Measurements from ENCODE around the gene ADPRH. TPM values are rescaled to one million over a fixed set of nuclear protein-coding genes. Genes with fewer than 3 reads are reported as not detected.
"Not testable (repeated sequence)": the region's sequence is repeated elsewhere in the genome, so short reads cannot be mapped to it uniquely, and the experiment has no call there.

Gene ADPRH
- total RNA-seq, 1 experiment from 2014 or later: 0.69 TPM

DNA sequence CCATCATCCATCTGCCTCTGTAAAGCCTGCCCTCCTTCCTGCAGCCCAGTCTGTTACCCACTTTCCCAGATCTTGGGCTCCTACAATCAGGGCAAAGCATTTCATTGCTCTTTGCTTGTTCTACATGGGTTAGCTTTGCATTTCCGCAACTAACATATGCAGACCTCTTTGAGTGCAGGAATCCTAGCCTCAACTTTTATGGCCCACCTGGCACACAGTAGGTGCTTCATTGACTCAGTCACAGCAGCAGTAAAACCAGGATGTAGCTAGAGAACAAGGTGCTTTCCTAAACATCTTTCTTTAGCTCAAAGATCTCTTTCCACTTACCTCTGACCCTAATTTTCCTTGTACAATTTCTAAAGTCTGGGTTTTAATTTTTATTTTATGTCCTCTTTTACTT lies 23.4 kb upstream of the ADPRH start:
- no peaks in the 10 kb centered on the region for H3K36me3 ChIP-seq
- DNase-seq: no peak
- H3K4me3 ChIP-seq: no peak overlapping the region
- H3K9me3 ChIP-seq: no peaks in the 10 kb centered on the region
- H3K27me3 ChIP-seq: no peaks in the 10 kb centered on the region

DNA sequence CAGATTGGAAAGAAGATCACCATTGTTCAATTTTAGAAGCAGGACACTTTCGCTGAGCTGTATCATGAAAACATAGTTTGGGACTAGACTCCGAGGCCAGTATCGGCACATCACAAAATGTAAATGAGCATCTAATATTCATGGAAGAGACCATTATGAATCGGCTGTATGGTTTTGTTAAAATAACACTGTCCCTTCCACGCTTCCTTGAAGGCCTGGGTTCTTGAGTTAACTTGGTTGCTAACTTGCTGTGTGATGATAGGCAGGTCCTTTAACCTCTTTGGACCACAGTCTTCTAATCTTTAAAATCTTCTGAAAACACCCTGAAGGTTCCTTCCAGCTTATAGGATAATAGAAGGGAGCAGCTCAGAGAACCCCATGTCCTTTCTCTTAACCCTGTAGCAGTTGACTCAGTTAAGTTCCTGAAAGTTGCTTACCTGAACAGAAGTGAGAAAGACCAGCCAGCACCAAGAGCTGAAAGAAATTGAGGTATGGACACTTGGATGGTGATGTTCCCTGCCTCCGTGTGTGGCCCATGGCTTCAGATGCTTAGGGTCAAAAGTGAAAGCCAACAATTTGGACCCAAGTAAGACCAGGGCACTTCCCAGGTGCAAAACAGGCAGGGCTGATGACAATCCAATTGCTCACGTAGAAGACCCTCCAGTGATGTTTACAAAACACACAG lies 22.0 kb upstream of the ADPRH start:
- Histone ChIP-seq H3K36me3 (no peaks in the 10 kb centered on the region), H3K27me3 (no peaks in the 10 kb centered on the region), H3K9me3 (no peaks in the 10 kb centered on the region), H3K4me3 (no peak overlapping the region)
- no peak for DNase-seq

DNA sequence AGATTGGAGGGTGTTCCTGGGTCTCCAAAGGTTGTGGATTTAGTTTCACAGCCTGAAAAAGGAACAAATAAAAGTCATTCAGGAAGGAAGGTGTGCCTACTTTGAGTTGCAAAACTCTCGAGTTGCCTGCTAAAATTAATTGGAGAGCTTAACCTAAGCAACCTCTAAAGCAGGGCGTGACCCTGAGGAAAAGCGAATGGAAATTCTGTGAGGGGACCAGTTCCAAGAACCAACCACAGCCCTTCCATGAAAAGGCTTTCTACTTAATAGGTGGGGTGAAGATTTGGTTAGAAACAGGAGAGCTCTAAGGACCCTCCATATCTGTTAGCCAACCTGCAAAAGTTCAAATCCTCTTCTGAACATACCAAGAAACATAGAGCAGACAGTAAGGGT lies 21.4 kb upstream of the ADPRH start:
- no peak for DNase-seq
- Histone ChIP-seq H3K27me3 (no peaks in the 10 kb centered on the region), H3K9me3 (no peaks in the 10 kb centered on the region), H3K36me3 (no peaks in the 10 kb centered on the region), H3K4me3 (no peak overlapping the region)

DNA sequence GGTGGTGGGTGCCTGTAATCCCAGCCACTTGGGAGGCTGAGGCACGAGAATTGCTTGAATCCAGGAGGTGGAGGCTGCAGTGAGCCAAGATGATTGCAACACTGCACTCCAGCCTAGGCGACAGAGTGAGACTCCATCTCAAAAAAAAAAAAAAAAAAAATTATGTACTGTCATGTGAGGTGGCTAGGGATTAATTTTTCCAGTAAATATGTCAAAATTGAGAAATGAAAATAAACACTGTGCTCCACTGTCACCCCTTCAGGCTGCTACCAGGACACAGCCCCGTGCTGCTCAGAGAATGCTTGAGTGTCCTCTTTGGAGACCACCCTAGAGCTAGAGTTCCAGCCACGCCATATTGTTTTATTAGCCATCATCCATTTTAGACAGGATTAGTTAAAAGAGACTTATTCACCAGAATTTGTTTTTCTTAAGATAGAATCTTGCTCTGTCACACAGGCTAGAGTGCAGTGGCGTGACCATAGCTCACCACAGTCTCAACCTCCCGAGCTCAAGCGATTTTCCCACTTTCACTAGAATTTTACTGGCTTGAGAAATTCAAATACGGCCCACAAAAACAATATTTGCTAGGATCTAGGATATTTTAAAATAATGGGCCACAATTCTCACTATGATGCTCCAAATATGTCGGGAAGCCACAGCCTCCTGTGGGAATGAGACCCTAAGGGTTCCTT lies 20.5 kb upstream of the ADPRH start:
- DNase-seq: no peak
- Histone ChIP-seq H3K36me3 (no peaks in the 10 kb centered on the region), H3K27me3 (no peaks in the 10 kb centered on the region), H3K4me3 (no peak overlapping the region), H3K9me3 (no peaks in the 10 kb centered on the region)

DNA sequence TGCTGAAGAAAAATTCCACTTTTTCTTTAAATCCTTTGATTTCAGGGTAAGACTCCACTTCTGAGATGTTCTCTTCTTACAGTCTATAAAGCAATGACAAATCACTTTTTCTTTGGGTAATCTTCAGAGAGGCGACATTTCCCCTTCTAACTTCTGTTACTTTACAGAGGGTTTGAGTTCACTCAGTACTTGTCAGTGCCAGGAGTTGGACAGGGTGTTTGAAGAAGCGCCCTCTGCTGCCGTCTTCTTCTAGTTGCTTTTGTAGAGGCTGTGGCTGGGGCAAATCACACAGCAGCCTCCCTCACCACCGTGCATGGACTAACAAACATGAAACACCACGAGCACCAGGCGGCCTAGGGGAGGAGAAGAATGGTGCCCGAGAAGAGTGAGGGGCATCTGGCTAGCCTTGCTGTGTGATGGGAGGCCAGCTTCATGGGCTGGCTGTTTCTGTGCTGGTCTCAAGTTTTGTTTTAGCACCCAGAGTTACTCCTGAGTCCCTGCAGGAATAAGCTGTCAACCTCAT lies 19.8 kb upstream of the ADPRH start, which contains the start of gene CD80:
TSS of gene CD80 (minus strand) at position 174 of the 523 bp plus-strand sequence. CDS start 1,886 bp downstream, outside the sequence.
- H3K9me3 ChIP-seq: no peaks in the 10 kb centered on the region
- DNase-seq: peak; percentile 48
- H3K4me3 ChIP-seq: no peak within 1 kb of the TSS
- H3K36me3 ChIP-seq: no peaks in the 10 kb centered on the region
- H3K27me3 ChIP-seq: no peaks in the 10 kb centered on the region

DNA sequence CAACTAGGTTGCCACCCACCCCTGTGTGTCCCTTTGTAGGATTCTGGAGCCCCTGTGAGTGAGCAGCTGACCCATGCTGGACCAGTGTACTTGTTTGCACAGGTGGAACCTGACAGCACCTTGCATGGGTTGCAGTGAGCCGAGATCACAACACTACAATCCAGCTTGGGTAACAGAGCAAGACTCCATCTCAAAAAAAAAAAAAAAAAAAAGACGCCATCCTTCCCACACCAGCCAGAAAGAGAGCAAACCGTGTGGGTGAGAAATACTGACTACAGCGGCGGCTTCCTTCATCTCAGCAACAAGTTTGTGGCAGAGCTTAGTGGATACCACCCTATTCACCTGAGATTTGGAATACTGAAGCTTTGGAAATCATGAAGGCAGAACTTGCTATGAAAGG lies 19.1 kb upstream of the ADPRH start:
- no peaks in the 10 kb centered on the region for H3K27me3 ChIP-seq
- no peak for DNase-seq
- no peak overlapping the region for H3K4me3 ChIP-seq
- no peaks in the 10 kb centered on the region for H3K36me3 ChIP-seq
- H3K9me3 ChIP-seq: no peaks in the 10 kb centered on the region

DNA sequence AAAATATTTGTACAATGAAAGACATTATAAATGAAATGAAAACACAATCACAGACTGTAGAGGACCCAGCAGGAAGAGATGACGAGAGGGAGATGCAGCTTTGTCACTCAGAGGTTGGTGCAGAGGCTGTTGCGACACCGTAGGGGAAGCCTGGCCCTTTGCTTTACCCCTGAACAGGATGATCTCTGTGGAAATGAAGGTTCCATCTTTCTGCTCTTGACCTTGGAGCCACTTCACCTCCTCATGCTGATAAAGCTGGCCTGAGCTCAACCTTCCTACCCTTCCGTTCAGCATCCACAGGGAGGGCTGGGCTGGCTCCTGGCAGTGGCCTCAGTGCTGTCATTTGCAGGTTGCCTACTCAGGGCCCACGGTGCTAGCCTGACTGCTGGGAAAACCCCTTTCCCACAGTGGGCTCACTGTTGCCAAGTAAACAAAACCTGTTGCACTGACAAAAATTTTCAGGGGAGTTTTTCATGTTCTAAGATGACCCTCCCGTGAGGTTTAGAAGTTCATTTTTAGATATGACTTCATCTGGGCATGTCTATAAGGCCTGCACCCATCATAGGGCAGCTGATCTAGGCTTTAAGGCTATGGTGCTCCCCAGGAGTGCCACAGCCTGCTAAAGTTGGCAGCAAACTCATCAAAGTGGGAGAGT lies 16.9 kb upstream of the ADPRH start:
- Histone ChIP-seq H3K4me3 (no peak overlapping the region), H3K36me3 (no peaks in the 10 kb centered on the region), H3K27me3 (0 out of 2 replicates have a peak, but pooled peaks cover 2% of the 10 kb centered on the region), H3K9me3 (no peaks in the 10 kb centered on the region; the same call in 1 of the 2 replicates)
- DNase-seq: no peak

DNA sequence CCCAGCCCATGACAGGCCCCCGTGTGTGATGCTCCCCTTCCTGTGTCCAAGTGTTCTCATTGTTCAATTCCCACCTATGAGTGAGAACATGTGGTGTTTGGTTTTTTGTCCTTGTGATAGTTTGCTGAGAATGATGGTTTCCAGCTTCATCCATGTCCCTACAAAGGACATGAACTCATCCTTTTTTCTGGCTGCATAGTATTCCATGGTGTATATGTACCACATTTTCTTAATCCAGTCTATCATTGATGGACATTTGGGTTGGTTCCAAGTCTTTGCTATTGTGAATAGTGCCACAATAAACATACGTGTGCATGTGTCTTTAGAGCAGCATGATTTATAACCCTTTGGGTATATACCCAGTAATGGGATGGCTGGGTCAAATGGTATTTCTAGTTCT lies 16.0 kb upstream of the ADPRH start:
- not testable (repeated sequence) for H3K4me3 ChIP-seq, H3K27me3 ChIP-seq, DNase-seq, H3K36me3 ChIP-seq, H3K9me3 ChIP-seq

DNA sequence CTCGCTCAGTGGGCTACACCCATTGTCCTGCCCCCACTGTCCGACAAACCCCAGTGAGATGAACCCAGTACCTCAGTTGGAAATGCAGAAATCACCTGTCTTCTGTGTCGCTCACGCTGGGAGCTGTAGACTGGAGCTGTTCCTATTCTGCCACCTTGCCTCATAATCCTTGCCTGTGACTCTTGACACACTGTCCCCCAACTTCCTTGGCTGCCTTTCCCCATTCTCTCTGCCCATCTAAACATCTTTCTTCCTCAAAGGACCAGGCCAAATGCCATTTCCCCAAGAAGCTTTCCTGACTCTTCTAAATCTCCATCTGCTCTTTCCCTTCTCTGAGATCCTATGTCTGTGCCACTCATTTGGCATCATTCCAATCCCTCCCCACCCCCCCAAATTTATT lies 10.1 kb upstream of the ADPRH start:
- Histone ChIP-seq H3K36me3 (no peaks in the 10 kb centered on the region), H3K9me3 (no peaks in the 10 kb centered on the region; the same call in 1 of the 2 replicates), H3K4me3 (no peak overlapping the region), H3K27me3 (peaks cover 2% of the 10 kb centered on the region; the same call in 1 of the 2 replicates)
- DNase-seq: no peak

DNA sequence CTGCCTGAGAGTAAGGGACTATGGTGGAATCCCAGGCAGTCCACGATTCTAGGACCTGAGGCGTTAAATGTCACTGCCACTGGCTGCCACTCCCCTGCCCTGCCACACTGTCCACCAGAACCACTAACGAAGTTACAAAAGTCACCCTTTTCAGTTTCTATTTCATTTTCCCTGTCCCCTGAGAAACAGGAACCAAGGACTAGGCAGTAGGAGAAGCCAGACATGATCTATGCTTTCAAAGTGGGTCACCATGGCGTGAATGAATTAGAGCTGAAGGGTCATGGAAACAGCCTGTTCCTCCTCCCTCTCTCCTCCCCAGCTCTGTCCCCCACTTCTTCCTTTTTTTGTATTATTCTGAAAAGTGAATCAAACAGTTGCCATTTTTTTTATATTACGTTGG lies 9.1 kb upstream of the ADPRH start:
- Histone ChIP-seq H3K36me3 (no peaks in the 10 kb centered on the region), H3K4me3 (no peak overlapping the region), H3K27me3 (peaks cover 2% of the 10 kb centered on the region; the same call in 1 of the 2 replicates), H3K9me3 (no peaks in the 10 kb centered on the region; the same call in 1 of the 2 replicates)
- no peak for DNase-seq

DNA sequence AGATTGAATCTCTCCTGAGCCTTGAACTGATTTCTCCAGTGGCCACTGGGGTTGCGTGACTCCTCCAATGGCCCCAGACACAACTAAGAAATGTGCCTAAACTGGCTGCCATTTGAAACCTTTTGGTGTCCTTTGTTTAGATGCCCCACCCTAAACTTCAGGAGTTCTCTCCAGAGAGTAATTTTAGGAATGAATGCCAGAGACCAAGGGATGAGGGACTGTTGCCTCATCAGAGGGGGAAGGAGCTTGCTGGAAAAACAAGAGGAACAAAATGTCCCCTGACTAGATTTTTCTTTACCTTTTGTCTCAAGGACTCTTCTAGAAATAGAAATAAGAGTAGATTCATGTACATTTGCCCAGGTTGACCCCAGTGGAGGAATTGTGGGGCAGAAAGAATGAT lies 8.1 kb upstream of the ADPRH start:
- Histone ChIP-seq H3K27me3 (no peaks in the 10 kb centered on the region; the same call in 1 of the 2 replicates), H3K9me3 (no peaks in the 10 kb centered on the region), H3K4me3 (no peak overlapping the region), H3K36me3 (no peaks in the 10 kb centered on the region)
- no peak for DNase-seq

DNA sequence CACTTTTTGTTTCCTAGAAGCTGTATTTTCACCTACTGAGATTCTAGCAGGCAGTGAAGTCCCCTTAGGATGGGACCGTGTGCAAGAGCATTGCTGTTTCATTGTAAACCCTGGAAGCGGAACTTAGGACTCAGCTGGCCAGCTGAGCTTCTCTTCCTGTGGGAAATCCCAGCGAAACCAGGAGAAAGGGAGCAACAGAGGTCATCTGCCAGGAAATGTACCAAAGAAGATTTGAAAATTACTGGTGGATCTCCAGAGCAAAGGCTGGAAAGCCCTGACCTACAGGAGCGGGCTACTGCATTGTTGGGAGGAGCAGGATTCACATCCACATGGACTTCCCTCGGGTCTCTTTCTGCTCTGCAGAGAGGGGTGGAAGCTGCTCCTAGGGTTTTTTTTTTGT lies 7.6 kb upstream of the ADPRH start:
- H3K27me3 ChIP-seq: no peaks in the 10 kb centered on the region; the same call in 1 of the 2 replicates
- H3K36me3 ChIP-seq: no peaks in the 10 kb centered on the region
- H3K4me3 ChIP-seq: no peak overlapping the region
- H3K9me3 ChIP-seq: no peaks in the 10 kb centered on the region
- DNase-seq: no peak

DNA sequence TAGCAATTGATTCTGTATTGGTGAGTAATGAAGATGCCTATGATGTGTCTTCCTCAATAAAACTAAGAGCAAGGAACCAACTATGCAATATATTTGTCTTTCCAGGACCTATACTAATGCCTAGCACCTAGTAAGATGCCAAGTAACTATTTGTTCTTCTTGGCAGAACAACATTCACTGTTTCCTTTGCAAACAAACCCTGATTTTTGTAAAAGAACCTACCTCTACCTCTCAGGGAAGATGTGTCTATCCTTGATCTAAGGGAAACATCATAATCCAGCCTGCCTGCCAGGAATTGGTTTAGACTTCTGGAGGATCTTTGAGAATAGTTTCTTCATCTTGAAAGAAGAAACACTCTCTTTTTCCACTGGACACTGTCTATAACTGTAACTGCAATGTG lies 3.8 kb upstream of the ADPRH start:
- no peak for DNase-seq
- no peaks in the 10 kb centered on the region for H3K9me3 ChIP-seq
- no peaks in the 10 kb centered on the region for H3K27me3 ChIP-seq
- no peak overlapping the region for H3K4me3 ChIP-seq
- H3K36me3 ChIP-seq: no peaks in the 10 kb centered on the region

DNA sequence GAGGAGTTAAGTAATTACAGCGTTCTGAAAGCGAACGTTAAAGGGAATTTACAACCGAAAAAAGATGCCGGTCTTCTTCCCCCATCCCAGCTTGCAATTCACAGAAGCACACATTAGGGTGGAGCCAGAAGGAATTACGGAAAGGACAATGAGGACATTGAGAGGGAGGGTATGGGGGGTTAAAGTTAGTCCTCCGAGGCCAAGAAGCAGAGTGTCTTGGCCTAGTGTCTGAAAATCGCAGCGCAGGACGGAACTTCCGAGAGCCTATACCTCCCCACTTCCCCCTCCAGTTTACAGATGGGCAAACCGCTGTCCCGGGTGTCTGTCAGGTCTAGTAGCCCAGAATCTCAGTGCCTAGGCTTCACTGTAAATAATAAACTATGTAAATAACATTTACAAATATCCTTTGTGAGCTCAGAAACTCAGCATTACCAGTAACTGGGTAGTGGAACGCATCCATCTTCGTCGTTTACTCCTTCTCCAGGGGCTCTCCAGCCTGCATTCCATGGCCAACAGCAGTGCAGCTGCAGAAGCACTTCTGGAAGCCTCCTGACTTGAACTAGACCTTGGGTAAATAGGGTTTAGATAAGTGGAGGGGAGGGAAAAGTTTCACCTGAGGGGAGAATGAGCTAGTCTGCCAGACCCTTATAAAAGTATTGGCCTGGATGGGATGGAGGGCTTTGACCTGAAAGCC lies 922 bp downstream of the ADPRH start:
- Histone ChIP-seq H3K4me3 (peak overlapping the region; percentile 47), H3K36me3 (no peaks in the 10 kb centered on the region), H3K27me3 (no peaks in the 10 kb centered on the region), H3K9me3 (no peaks in the 10 kb centered on the region)
- no peak for DNase-seq

DNA sequence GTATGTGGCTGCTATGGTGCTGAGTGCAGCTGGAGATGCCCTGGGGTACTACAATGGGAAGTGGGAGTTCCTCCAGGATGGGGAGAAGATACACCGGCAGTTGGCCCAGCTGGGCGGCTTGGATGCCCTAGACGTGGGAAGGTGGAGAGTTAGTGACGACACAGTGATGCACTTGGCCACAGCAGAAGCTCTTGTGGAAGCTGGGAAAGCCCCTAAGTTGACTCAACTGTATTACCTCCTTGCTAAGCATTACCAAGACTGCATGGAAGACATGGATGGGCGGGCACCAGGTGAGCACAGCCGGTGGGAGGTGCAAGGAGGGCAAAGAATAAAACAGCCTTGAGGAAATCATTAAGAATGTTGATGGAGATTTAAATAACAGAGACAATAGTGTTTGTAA lies 2.9 kb downstream of the ADPRH start:
- no peak for DNase-seq
- Histone ChIP-seq H3K27me3 (no peaks in the 10 kb centered on the region), H3K36me3 (no peaks in the 10 kb centered on the region), H3K4me3 (no peak overlapping the region), H3K9me3 (no peaks in the 10 kb centered on the region)

DNA sequence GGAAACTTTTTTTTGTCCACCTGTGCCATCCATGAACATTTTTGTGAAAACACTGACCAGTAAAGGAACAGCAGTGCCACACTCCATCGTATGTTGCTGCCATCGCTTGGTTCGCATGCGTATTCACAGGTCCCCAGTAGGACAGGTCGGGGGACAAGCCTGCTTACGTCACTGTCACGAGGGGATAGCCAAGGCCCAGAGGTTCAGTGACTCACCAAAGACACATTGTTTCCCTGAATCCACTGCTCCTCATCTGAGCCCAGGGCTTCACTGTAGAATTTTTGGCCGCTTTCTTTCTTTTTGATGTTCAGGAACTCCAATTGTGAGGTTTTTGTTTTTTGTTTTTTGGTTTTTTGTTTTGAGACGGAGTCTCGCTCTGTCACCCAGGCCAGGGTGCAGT lies 5.9 kb downstream of the ADPRH start:
- no peaks in the 10 kb centered on the region for H3K9me3 ChIP-seq
- DNase-seq: no peak
- H3K4me3 ChIP-seq: no peak overlapping the region
- no peaks in the 10 kb centered on the region for H3K27me3 ChIP-seq
- no peaks in the 10 kb centered on the region for H3K36me3 ChIP-seq

All from MG63 (cell line).